Right atrium auricular region (tissue), 2 donors: Measurements from ENCODE around the gene DNAJC27. TPM values are rescaled to one million over a fixed set of nuclear protein-coding genes. Genes with fewer than 3 reads are reported as not detected.

Experiments used
- DNase-seq: peaks from one replicate; pipeline ENCODE4 v3.0.0-alpha.2; 2019; ENCODE audit warnings: low spot score
- H3K27ac ChIP-seq, 2 donors: fragments of 200-600 bp; sonication (generic); 1 replicate in 1 of 2; 2 replicates in 1 of 2; pipeline ENCODE4 v1.5.1; 2016 to 2019
- H3K27me3 ChIP-seq, 2 donors: fragments of 200-600 bp; sonication (generic); one replicate each; pipeline versions ENCODE4 v1.5.1 to v1.6.0; 2017 to 2019
- H3K36me3 ChIP-seq: fragments of 200-600 bp; sonication (generic); one replicate; pipeline ENCODE4 v1.5.1; 2016
- H3K4me1 ChIP-seq, 2 donors: fragments of 200-600 bp; sonication (generic); one replicate each; pipeline versions ENCODE4 v1.5.1 to v1.6.0; 2017 to 2019
- H3K4me3 ChIP-seq, 2 donors: fragments of 200-600 bp; sonication (generic); 1 replicate in 1 of 2; 2 replicates in 1 of 2; pipeline ENCODE4 v1.5.1; 2017 to 2019; ENCODE audit warnings: mild to moderate bottlenecking in 1 of 2, moderate library complexity in 1 of 2
- H3K9me3 ChIP-seq, 2 donors: fragments of 200-600 bp; sonication (generic); one replicate each; pipeline ENCODE4 v1.5.1; 2019
- CTCF ChIP-seq, 2 donors: fragments of 200-600 bp; sonication (generic); IDR thresholded peaks; one replicate each; pipeline ENCODE4 v1.5.1; 2019; ENCODE audit warnings: antibody characterized with exemption in 2 of 2
- total RNA-seq, 2 donors: library from RNA; depleted of rRNA; stranded (reverse); fragments of >200 nt; gene quantifications; one replicate each; pipeline ENCODE4 v1.1.0, GENCODE V29; 2016

DNAJC27 gene
- total RNA-seq, 2 donors from 2014 or later = 7.3 to 7.5 TPM

GRCh38 chr2:24910245-24910644 lies 61.5 kb downstream of the DNAJC27 start:
- Histone ChIP-seq H3K27me3 (no peaks in the 10 kb centered on the region), H3K4me1 (peaks cover 0 to 6% of the 10 kb centered on the region in 2 donors), H3K27ac (no peak overlapping the region), H3K36me3 (no peaks in the 10 kb centered on the region), H3K4me3 (no peak overlapping the region), H3K9me3 (peaks cover 0 to 8% of the 10 kb centered on the region in 2 donors)
- no peak for DNase-seq
- no peak for TF ChIP-seq CTCF (IDR thresholded peaks at IDR 0.05)

DNA sequence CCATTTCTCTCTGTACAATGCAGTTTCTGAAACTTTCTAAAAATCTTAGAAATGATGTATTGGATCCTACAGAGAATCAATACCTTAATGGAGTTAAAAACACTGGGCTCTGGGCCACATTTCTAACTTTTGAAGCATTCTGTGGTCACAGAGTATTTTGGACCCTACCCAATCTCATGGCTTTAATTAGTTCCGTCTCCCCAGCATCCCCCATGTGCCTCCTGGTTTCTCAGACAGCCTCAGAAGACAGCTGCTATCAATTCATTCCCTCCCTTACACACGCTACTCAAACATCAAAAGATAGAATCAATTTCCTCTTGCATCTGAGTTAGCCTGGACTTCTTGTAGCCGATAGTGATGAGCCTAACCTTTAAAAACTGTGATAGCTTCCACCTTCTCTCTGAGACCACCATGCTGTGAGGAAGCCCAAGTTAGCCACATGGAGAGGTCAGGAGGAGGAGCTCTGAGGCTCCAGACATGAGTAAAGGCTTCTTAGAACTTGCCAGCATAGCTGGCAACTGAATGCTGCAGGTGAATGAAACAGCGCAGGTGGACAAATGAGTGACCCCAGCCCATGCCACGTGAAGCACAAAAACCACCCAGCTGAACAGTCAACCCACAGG lies 62.1 kb downstream of the DNAJC27 start:
- no peak for DNase-seq
- no peak overlapping the region for H3K27ac ChIP-seq
- no peak for TF ChIP-seq CTCF (IDR thresholded peaks at IDR 0.05)
- no peak overlapping the region for H3K4me3 ChIP-seq
- peaks cover 0 to 8% of the 10 kb centered on the region in 2 donors for H3K9me3 ChIP-seq
- no peaks in the 10 kb centered on the region for H3K36me3 ChIP-seq
- no peaks in the 10 kb centered on the region for H3K27me3 ChIP-seq
- H3K4me1 ChIP-seq = peaks cover 0 to 6% of the 10 kb centered on the region in 2 donors

GRCh38 chr2:24908461-24908901 lies 63.3 kb downstream of the DNAJC27 start:
- H3K36me3 ChIP-seq = no peaks in the 10 kb centered on the region
- no peak overlapping the region for H3K27ac ChIP-seq
- peaks cover 0 to 8% of the 10 kb centered on the region in 2 donors for H3K9me3 ChIP-seq
- DNase-seq = no peak
- H3K27me3 ChIP-seq = no peaks in the 10 kb centered on the region
- H3K4me1 ChIP-seq = peaks cover 0 to 6% of the 10 kb centered on the region in 2 donors
- no peak overlapping the region for H3K4me3 ChIP-seq
- TF ChIP-seq CTCF (IDR thresholded peaks at IDR 0.05) = no peak

DNA sequence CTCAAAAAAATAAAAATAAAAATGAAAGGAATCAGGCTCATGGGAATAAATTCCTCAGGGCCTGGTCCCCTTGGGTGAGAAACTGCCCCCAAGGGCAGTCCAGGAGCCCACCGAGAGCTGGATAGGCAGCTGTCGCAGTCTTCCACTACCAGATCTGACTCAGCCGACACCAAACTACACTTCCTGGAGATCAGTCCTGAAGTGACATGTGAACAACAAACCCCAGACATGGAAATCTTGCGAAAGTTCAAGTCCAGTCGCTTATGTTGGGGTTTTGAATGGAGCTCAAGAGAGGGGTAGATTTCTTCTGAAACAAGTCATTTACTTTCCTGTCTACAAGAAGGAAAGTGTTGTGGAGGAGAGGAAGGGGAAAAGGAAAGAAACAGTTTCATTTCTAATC lies 64.6 kb downstream of the DNAJC27 start:
- Histone ChIP-seq H3K36me3 (no peaks in the 10 kb centered on the region), H3K4me3 (no peak overlapping the region), H3K27ac (no peak overlapping the region), H3K4me1 (no peaks in the 10 kb centered on the region), H3K27me3 (no peaks in the 10 kb centered on the region), H3K9me3 (peaks cover 0 to 8% of the 10 kb centered on the region in 2 donors)
- no peak for DNase-seq
- no peak for TF ChIP-seq CTCF (IDR thresholded peaks at IDR 0.05)

DNA sequence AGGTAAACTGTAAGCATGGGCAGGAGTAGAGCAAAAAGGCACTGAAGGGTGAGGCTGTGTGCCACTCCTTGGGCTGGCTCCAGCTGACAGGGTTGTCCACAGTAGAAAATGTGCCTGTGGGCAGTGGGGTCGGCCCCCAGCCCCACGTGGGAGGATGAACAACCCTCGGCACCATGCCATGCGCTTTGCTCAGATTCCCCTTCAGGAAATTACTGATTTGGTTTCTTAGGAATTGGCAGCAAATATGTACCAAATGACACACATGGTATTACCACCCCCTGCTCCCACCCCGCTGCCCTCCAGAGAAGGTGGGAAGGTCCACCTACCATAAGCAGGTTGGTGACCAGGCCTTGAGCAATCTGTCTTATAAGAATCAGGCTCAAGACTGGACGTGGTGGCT lies 65.3 kb downstream of the DNAJC27 start:
- DNase-seq = no peak

More for the DNA sequence above, 65.3 kb downstream of the DNAJC27 start:
- Histone ChIP-seq H3K9me3 (peaks cover 0 to 8% of the 10 kb centered on the region in 2 donors), H3K36me3 (no peaks in the 10 kb centered on the region), H3K4me3 (no peak overlapping the region), H3K27ac (no peak overlapping the region), H3K27me3 (no peaks in the 10 kb centered on the region), H3K4me1 (no peaks in the 10 kb centered on the region)
- no peak for TF ChIP-seq CTCF (IDR thresholded peaks at IDR 0.05)
